Activated T-cell treated with anti-CD3 and anti-CD28 coated beads, Interleukin-2, amount 50 U/mL, for 24 hours (primary cell): ENCODE data around the gene WDFY4.
A peak's percentile ranks its signal among the peaks of the same experiment; 100 is the strongest.

Experiments used
- DNase-seq: peaks from one replicate; pipeline ENCODE4 v3.0.0-alpha.2; 2020
- H3K27ac Mint-ChIP-seq: 2 replicates; pipeline ENCODE4 v1.8.0; 2020; ENCODE audit warnings: mild to moderate bottlenecking, mixed read lengths
- H3K27me3 Mint-ChIP-seq: 2 replicates; pipeline ENCODE4 v1.8.0; 2020; ENCODE audit warnings: mixed read lengths
- H3K36me3 Mint-ChIP-seq: 2 replicates; pipeline ENCODE4 v1.8.0; 2020; ENCODE audit warnings: low read depth, mixed read lengths
- H3K4me1 Mint-ChIP-seq: 2 replicates; pipeline ENCODE4 v1.8.0; 2020; ENCODE audit warnings: low read depth, mixed read lengths
- H3K4me3 Mint-ChIP-seq: 2 replicates; pipeline ENCODE4 v1.8.0; 2020; ENCODE audit warnings: mild to moderate bottlenecking, moderate library complexity, mixed read lengths
- H3K9me3 Mint-ChIP-seq: 2 replicates; pipeline ENCODE4 v1.8.0; 2020; ENCODE audit warnings: mixed read lengths

Gene WDFY4

GRCh38 chr10:48948470-48949037 lies 263.9 kb downstream of the WDFY4 start:
- Mint-ChIP-seq H3K4me3 (no peak overlapping the region), H3K27ac (no peak overlapping the region), H3K27me3 (no peaks in the 10 kb centered on the region), H3K36me3 (no peaks in the 10 kb centered on the region), H3K4me1 (no peaks in the 10 kb centered on the region), H3K9me3 (no peaks in the 10 kb centered on the region)
- no peak for DNase-seq

- no peaks in the 10 kb centered on the region for H3K4me1 Mint-ChIP-seq
- peaks cover 1% of the 10 kb centered on the region for H3K27me3 Mint-ChIP-seq
- H3K9me3 Mint-ChIP-seq: no peaks in the 10 kb centered on the region
- no peaks in the 10 kb centered on the region for H3K36me3 Mint-ChIP-seq
- H3K4me3 Mint-ChIP-seq: no peak overlapping the region
- DNase-seq: no peak
- H3K27ac Mint-ChIP-seq: no peak overlapping the region
These were observed 267.0 kb downstream of the WDFY4 start for GRCh38 chr10:48951707-48952106.

GRCh38 chr10:48957361-48958151 lies 272.9 kb downstream of the WDFY4 start:
- no peak overlapping the region for H3K4me3 Mint-ChIP-seq

GRCh38 chr10:48958598-48959190 lies 274.0 kb downstream of the WDFY4 start:
- Mint-ChIP-seq H3K9me3 (no peaks in the 10 kb centered on the region), H3K36me3 (no peaks in the 10 kb centered on the region), H3K27ac (no peak overlapping the region), H3K4me1 (no peaks in the 10 kb centered on the region), H3K4me3 (no peak overlapping the region), H3K27me3 (peaks cover 4% of the 10 kb centered on the region)
- no peak for DNase-seq

More at GRCh38 chr10:48957361-48958151, 272.9 kb downstream of the WDFY4 start:
- Mint-ChIP-seq H3K4me1 (no peaks in the 10 kb centered on the region), H3K27ac (no peak overlapping the region), H3K27me3 (peaks cover 4% of the 10 kb centered on the region), H3K9me3 (no peaks in the 10 kb centered on the region), H3K36me3 (no peaks in the 10 kb centered on the region)
- DNase-seq: no peak

GRCh38 chr10:48964038-48964437 lies 279.4 kb downstream of the WDFY4 start:
- H3K4me3 Mint-ChIP-seq: no peak overlapping the region
- H3K27me3 Mint-ChIP-seq: no peaks in the 10 kb centered on the region
- no peak overlapping the region for H3K27ac Mint-ChIP-seq
- H3K9me3 Mint-ChIP-seq: no peaks in the 10 kb centered on the region
- H3K36me3 Mint-ChIP-seq: no peaks in the 10 kb centered on the region
- H3K4me1 Mint-ChIP-seq: no peaks in the 10 kb centered on the region
- DNase-seq: no peak

GRCh38 chr10:48965460-48965859 lies 280.8 kb downstream of the WDFY4 start:
- no peak for DNase-seq
- H3K9me3 Mint-ChIP-seq: no peaks in the 10 kb centered on the region
- no peak overlapping the region for H3K4me3 Mint-ChIP-seq
- no peaks in the 10 kb centered on the region for H3K4me1 Mint-ChIP-seq
- H3K36me3 Mint-ChIP-seq: no peaks in the 10 kb centered on the region
- no peak overlapping the region for H3K27ac Mint-ChIP-seq
- no peaks in the 10 kb centered on the region for H3K27me3 Mint-ChIP-seq

GRCh38 chr10:48968036-48968435 lies 283.4 kb downstream of the WDFY4 start:
- peaks cover 2% of the 10 kb centered on the region for H3K27me3 Mint-ChIP-seq

GRCh38 chr10:48970046-48970445 lies 285.4 kb downstream of the WDFY4 start:
- no peak for DNase-seq
- Mint-ChIP-seq H3K4me1 (no peaks in the 10 kb centered on the region), H3K36me3 (no peaks in the 10 kb centered on the region), H3K4me3 (no peak overlapping the region), H3K27ac (no peak overlapping the region), H3K27me3 (peaks cover 2% of the 10 kb centered on the region), H3K9me3 (no peaks in the 10 kb centered on the region)

More at GRCh38 chr10:48968036-48968435, 283.4 kb downstream of the WDFY4 start:
- DNase-seq: no peak
- Mint-ChIP-seq H3K27ac (no peak overlapping the region), H3K4me1 (no peaks in the 10 kb centered on the region), H3K9me3 (no peaks in the 10 kb centered on the region), H3K36me3 (no peaks in the 10 kb centered on the region), H3K4me3 (no peak overlapping the region)

GRCh38 chr10:48970654-48971053 lies 286.0 kb downstream of the WDFY4 start:
- H3K4me1 Mint-ChIP-seq: no peaks in the 10 kb centered on the region
- no peaks in the 10 kb centered on the region for H3K9me3 Mint-ChIP-seq
- no peaks in the 10 kb centered on the region for H3K36me3 Mint-ChIP-seq
- no peak overlapping the region for H3K4me3 Mint-ChIP-seq
- H3K27ac Mint-ChIP-seq: no peak overlapping the region
- peaks cover 4% of the 10 kb centered on the region for H3K27me3 Mint-ChIP-seq
- DNase-seq: no peak

GRCh38 chr10:48973065-48973464 lies 288.4 kb downstream of the WDFY4 start:
- Mint-ChIP-seq H3K4me1 (no peaks in the 10 kb centered on the region), H3K27me3 (peaks cover 5% of the 10 kb centered on the region), H3K36me3 (no peaks in the 10 kb centered on the region), H3K27ac (no peak overlapping the region), H3K9me3 (no peaks in the 10 kb centered on the region), H3K4me3 (no peak overlapping the region)
- no peak for DNase-seq

- H3K36me3 Mint-ChIP-seq: no peaks in the 10 kb centered on the region
These were observed 290.0 kb downstream of the WDFY4 start for GRCh38 chr10:48974510-48975156.

GRCh38 chr10:48976196-48976595 lies 291.5 kb downstream of the WDFY4 start:
- H3K36me3 Mint-ChIP-seq: no peaks in the 10 kb centered on the region
- no peaks in the 10 kb centered on the region for H3K4me1 Mint-ChIP-seq
- H3K9me3 Mint-ChIP-seq: no peaks in the 10 kb centered on the region
- no peak for DNase-seq
- no peak overlapping the region for H3K27ac Mint-ChIP-seq
- peaks cover 5% of the 10 kb centered on the region for H3K27me3 Mint-ChIP-seq
- no peak overlapping the region for H3K4me3 Mint-ChIP-seq

More at GRCh38 chr10:48974510-48975156, 290.0 kb downstream of the WDFY4 start:
- H3K9me3 Mint-ChIP-seq: no peaks in the 10 kb centered on the region
- H3K4me1 Mint-ChIP-seq: no peaks in the 10 kb centered on the region
- H3K4me3 Mint-ChIP-seq: no peak overlapping the region
- no peak overlapping the region for H3K27ac Mint-ChIP-seq
- peaks cover 5% of the 10 kb centered on the region for H3K27me3 Mint-ChIP-seq
- DNase-seq: no peak

- Mint-ChIP-seq H3K4me3 (no peak overlapping the region), H3K27me3 (peaks cover 2% of the 10 kb centered on the region), H3K9me3 (no peaks in the 10 kb centered on the region), H3K36me3 (no peaks in the 10 kb centered on the region), H3K4me1 (no peaks in the 10 kb centered on the region), H3K27ac (no peak overlapping the region)
- no peak for DNase-seq
These were observed 293.6 kb downstream of the WDFY4 start for GRCh38 chr10:48978318-48978717.

GRCh38 chr10:48981310-48981907 lies 296.7 kb downstream of the WDFY4 start:
- H3K4me3 Mint-ChIP-seq: no peak overlapping the region
- H3K36me3 Mint-ChIP-seq: no peaks in the 10 kb centered on the region
- H3K27me3 Mint-ChIP-seq: no peaks in the 10 kb centered on the region
- H3K4me1 Mint-ChIP-seq: no peaks in the 10 kb centered on the region
- peak; percentile 57 for DNase-seq
- H3K27ac Mint-ChIP-seq: no peak overlapping the region
- no peaks in the 10 kb centered on the region for H3K9me3 Mint-ChIP-seq
